HG03575 (cell line): ENCODE data around the gene SEPTIN6.
"Not testable (repeated sequence)": the region's sequence is repeated elsewhere in the genome, so short reads cannot be mapped to it uniquely, and the experiment has no call there.

Experiments used
- ATAC-seq: cut with Tn5 transposase; IDR thresholded peaks from one replicate; pipeline ENCODE4 v1.9.1; 2021; ENCODE audit not compliant: unreplicated experiment, insufficient number of reproducible peaks, low FRiP score; ENCODE audit errors: extremely low read depth

SEPTIN6 gene

DNA sequence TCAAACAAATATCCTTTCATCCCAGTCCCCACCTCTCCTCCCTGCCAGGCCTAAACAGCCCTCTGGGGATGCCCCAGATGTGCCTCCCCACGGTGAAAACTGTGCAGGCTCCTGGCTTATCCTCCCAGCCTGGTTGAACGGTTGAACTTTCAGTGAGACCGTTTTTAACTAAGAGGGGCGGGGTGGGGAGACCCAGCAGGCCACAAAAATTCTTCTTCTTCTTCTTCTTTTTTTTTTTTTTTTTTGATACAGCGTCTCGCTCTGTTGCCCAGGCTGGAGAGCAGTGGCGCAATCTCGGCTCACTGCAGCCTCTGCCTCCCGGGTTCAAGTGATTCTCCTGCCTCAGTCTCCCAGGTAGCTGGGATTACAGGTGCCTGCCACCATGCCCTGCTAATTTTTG lies 28.1 kb downstream of the SEPTIN6 start:
- ATAC-seq: not testable (repeated sequence)

GRCh38 chrX:119661486-119661885 lies 31.5 kb downstream of the SEPTIN6 start:
- no peak for ATAC-seq

DNA sequence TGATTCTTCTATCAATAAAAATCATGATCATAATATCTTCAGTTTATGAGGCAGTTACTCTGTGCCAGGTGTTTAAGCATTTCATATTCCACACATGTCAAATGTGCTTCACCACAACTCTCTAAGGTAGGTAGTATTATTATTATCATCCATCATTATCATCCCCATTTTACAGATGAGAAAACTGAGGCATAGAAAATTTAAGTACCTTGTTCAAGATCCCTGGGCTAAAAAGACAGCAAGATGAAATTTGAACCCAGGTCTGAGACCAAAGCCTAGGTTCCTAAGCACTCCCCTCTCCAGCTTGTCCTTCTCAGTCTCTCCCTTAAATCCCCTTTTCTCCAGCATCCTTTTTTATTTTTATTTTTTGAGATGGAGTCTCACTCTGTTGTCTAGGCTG lies 33.4 kb downstream of the SEPTIN6 start:
- ATAC-seq: no peak

DNA sequence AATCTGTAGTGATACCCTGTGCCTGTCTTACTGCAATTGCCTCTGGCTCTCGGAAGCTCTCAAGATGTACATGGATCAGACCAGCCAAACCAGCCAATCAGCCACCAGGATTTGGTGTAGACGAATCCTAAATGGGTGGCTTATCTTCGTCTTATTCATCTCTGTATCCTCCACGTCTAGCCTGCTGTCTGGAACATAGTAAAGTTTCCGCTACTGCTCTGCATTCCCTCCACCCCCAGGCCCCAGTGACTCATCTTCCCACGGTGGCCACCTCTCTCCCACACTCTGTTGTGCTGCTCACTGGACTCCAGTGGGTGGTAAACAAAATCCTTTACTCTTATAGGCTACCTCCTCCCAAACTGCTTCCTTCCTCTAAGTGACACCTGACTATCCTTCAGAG lies 37.8 kb downstream of the SEPTIN6 start:
- ATAC-seq: no peak

DNA sequence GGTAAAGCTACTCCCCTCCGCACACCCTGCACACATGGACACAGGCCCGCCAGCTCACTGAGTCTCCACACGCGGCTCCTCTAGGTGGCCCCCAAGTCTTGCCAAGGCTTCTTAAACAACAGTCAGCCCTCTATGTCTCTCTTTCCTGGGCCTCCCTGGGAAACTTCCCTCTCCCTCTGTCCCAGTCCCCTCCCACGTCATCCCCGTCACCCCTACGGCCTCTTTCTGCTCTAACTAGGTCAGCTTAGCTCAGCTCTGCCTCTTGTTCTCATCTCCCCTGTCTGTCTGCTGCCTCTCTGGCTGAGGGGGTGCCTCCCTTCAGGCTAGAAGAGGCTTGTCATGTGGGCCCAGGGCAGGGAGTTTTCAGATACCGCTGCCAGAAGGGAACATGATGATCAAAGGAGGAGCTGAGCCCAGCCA lies 38.8 kb downstream of the SEPTIN6 start:
- ATAC-seq: no peak

- ATAC-seq: no peak
Measured at GRCh38 chrX:119648421-119648775, 44.6 kb downstream of the SEPTIN6 start.

DNA sequence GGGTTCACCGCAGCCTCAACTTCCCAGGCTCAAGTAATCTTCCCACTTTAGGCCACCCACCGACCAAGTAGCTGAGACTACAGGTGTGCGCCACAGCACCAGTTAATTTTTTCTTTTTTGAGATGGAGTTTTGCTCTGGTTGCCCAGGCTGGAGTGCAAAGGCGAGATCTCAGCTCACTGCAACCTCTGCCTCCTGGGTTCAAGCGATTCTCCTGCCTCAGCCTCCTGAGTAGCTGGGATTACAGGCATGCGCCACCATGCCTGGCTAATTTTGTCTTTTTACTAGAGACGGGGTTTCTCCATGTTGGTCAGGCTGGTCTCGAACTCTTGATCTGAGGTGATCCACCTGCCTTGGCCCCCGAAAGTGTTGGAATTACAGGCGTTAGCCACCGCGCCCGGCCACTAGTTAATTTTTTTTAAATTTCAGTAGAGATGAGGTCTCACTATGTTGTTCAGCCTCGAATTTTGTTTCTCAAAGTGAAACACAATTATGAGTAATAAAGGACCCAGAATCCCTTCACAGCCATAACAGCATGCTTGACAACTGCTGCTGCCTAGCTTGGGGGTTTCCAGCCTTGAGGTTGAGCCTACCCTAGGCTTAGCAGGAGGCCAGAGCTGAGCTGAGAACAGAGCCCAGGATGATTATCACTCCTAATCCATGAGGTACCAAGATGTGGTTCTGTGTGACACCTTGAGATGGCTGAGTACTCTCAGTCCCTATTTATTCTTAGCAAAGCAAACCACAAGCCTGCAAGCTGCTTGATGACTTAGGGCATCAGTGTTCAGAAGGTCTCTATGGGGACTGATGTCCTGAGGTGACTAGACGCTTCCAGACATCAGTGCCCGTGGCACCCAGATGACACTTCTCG lies 45.2 kb downstream of the SEPTIN6 start:
- ATAC-seq: peak; percentile 91

DNA sequence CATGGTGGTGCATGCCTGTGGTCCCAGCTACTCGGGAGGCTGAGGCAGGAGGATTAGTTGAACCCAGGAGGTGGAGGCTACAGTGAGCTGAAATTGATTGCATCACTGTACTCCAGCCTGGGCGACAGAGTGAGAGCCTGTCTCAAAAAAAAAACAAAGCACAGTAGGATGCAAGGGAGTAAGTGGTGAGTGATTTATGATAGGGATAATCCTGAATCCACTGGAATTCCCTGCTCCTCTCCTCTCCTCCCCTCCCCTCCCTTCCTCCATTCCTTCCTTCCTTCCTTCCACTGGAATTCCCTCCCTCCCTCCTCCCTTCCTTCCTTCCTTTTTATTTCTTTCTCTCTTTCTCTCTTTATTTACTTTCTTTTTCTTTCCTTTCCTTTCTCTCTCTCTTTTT lies 45.9 kb downstream of the SEPTIN6 start:
- no peak for ATAC-seq

DNA sequence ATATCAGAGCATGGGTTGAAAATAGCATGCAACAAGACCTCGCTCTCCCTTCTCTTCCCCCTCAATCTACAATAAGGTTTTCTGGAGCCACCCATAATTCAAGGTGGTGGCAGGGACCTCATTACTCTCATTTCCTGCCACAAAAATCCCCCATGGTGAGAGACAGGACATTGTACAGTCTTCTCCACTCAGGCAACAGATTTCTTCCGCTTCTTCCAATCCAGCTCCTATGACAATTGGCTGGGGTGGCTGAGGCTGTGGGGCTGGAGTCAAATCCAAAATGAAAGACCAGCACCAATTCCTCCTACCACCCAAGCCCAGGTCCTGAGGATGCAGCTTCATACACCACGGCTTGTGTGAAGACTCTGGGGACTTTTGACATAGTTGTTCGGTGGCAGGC lies 46.5 kb downstream of the SEPTIN6 start:
- no peak for ATAC-seq

DNA sequence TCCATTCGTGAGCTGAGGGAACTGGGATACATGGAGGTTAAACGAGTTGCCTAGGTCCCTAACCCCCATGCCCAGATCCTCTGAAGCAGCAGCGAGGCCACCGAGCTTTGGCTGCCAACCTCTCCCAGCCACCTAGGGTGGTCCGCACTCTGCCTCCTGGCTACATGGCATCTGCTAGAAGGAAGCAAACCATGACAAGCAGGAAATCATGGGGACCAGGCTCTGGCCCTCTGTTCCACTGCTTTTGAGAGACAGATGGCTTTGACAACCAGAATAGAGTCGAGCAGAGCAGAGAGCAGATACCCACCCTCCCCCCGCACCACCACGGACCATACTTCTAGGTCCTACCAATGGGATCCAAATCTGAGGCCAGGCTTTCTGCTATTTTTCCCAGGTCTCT lies 49.3 kb downstream of the SEPTIN6 start:
- no peak for ATAC-seq
